ENCODE measurements around the gene MYH14.

The MYH14 gene

GRCh38 chr19:50250450-50251136 is 47.2 kb downstream of the MYH14 start:
- no peak overlapping the region for H3K4me3 ChIP-seq
- H3K27ac ChIP-seq, result no peak overlapping the region

DNA sequence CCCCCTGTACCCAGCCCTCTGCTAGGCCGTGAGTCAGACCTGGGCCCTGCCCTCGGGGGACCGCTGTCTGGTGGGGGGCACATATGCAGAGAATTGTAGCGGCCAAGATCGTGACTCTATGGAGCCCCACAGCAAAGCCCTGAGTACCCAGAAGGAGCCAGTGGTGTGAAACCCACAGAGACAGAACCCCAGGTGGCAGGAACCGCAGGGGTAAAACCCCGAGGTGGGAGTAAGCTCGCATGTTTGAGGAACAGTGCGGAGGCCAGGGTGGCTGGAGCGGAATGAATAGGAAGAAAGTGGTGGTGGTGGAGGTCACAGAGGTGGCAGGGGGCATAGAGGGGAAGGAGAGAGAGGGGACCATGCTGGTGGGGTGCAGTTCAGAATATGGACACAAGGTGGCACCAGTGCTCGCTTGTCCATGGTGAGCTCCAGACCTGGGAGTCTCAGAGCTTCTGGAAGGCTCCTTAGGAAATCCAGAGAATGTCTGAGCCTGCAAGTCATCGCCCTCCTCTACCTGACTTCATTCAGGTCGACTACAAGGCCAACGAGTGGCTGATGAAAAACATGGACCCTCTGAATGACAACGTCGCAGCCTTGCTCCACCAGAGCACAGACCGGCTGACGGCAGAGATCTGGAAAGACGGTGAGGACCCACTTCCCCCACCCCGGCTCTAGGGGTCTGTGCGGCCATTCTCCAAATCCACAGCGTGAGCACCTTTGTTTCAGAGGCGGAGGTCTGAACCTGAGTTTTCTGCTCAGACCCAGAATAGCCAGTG is 48.9 kb downstream of the MYH14 start:
- no peak overlapping the region for H3K4me3 ChIP-seq
- H3K27ac ChIP-seq, result no peak overlapping the region

DNA sequence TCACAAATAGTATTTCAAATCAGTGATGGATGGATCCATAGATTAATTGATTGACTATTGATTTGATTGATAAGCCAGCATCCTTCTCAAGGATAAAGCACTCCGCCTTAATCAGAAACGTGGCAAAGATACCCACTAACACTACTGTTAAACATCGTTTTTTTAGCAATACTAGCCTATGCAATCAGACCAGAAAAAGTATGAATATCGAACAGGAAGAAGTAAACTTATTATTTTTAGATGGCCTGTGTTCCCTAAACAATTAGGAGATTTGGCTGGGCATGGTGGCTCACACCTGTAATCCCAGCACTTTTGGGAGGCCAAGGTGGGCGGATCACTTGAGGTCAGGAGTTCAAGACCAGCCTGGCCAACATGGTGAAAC is 49.5 kb downstream of the MYH14 start:
- Histone ChIP-seq H3K4me3 (no peak overlapping the region), H3K27ac (no peak overlapping the region)

DNA sequence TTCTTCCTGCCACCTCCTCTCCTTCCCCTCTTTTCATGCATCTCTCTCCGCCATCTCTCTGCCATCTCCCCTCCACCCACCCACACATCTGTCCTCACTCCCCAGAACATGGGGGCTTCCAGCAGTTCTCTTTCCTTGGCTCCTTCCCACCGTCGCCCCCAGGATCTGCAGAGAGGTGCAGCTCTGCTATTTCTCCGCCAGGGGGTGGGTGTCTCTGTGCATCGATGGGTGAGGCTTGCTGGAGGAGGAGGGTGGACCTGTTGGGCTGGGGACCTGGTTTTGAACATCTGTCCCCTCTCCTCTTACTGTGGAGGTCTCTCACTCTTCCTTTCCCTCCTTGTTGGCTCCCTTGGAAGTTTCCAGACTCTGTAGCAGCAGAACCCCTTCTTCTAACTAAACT is 51.7 kb downstream of the MYH14 start:
- H3K4me3 ChIP-seq, result no peak overlapping the region
- H3K27ac ChIP-seq, result no peak overlapping the region

GRCh38 chr19:50257141-50257540 is 53.7 kb downstream of the MYH14 start:
- Histone ChIP-seq H3K27ac (no peak overlapping the region), H3K4me3 (no peak overlapping the region)

DNA sequence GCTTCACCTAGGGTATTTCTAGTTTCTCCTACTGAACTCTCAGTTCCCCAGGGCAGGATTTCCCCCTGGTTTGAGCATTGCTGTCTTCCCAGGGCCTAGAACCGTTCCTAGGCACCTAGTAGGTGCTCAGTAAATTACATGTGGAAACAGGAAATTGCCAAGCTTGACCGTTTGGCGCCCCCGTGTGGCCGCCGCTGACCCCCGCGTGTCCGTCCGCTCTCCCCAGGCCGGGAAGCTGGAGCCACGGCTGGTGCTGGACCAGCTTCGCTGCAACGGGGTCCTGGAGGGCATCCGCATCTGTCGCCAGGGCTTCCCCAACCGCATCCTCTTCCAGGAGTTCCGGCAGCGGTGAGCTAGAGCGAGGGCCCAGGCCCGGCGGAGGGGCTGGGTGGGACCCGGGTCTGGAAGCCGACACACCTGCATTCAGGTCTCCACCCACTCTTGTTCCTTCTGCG is 55.5 kb downstream of the MYH14 start:
- Histone ChIP-seq H3K4me3 (no peak overlapping the region), H3K27ac (no peak overlapping the region)

- Histone ChIP-seq H3K27ac (no peak overlapping the region), H3K4me3 (no peak overlapping the region)
These were observed 58.1 kb downstream of the MYH14 start for GRCh38 chr19:50261446-50261970.

- H3K4me3 ChIP-seq, result no peak overlapping the region
- no peak overlapping the region for H3K27ac ChIP-seq
These were observed 59.8 kb downstream of the MYH14 start for GRCh38 chr19:50263176-50263575.

- Histone ChIP-seq H3K4me3 (no peak overlapping the region), H3K27ac (no peak overlapping the region)
These were observed 61.2 kb downstream of the MYH14 start for GRCh38 chr19:50264483-50265186.

- Histone ChIP-seq H3K27ac (no peak overlapping the region), H3K4me3 (no peak overlapping the region)
These were observed 62.6 kb downstream of the MYH14 start for GRCh38 chr19:50266041-50266440.

DNA sequence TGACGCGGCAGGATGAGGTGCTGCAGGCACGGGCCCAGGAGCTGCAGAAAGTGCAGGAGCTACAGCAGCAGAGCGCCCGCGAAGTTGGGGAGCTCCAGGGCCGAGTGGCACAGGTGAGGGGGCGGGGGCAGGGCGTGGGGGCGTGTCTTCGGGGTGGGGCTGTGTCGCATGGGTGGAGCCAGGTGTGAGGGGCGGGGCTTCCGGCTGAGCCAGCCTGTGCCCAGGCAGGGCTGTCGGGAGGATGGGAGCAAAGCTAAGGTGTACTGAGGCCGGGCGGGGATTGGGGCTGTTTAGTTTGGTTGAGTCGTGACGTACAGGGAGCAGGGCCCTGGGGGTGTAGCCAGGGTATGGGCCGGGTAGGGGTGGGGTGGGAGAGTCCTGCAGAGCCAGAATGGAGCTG is 63.5 kb downstream of the MYH14 start:
- Histone ChIP-seq H3K4me3 (no peak overlapping the region), H3K27ac (no peak overlapping the region)

- H3K27ac ChIP-seq, result no peak overlapping the region
- no peak overlapping the region for H3K4me3 ChIP-seq
These were observed 64.6 kb downstream of the MYH14 start for GRCh38 chr19:50268041-50268440.

GRCh38 chr19:50268501-50268900 is 65.1 kb downstream of the MYH14 start:
- H3K27ac ChIP-seq, result no peak overlapping the region
- H3K4me3 ChIP-seq, result no peak overlapping the region

- H3K4me3 ChIP-seq, result no peak overlapping the region
- no peak overlapping the region for H3K27ac ChIP-seq
These were observed 66.2 kb downstream of the MYH14 start for GRCh38 chr19:50269653-50270052.

GRCh38 chr19:50272263-50272897 is 69.0 kb downstream of the MYH14 start:
- Histone ChIP-seq H3K4me3 (no peak overlapping the region), H3K27ac (no peak overlapping the region)

GRCh38 chr19:50273821-50274220 is 70.4 kb downstream of the MYH14 start:
- H3K4me3 ChIP-seq, result no peak overlapping the region

GRCh38 chr19:50275577-50276368 is 72.4 kb downstream of the MYH14 start:
- H3K27ac ChIP-seq, result no peak overlapping the region
- no peak overlapping the region for H3K4me3 ChIP-seq

More at GRCh38 chr19:50273821-50274220, 70.4 kb downstream of the MYH14 start:
- no peak overlapping the region for H3K27ac ChIP-seq

GRCh38 chr19:50276370-50277063 is 73.1 kb downstream of the MYH14 start:
- H3K4me3 ChIP-seq, result no peak overlapping the region

More at GRCh38 chr19:50276370-50277063, 73.1 kb downstream of the MYH14 start:
- H3K27ac ChIP-seq, result no peak overlapping the region

All from skin epidermis (tissue), 12 donors.